OCI-LY3 (cell line): Measurements from ENCODE around the gene IL6.

Experiments
- CTCF ChIP-seq: fragments of 200-600, 300-600 bp; sonication (generic); IDR thresholded peaks from 2 replicates; pipeline ENCODE4 v1.5.1; 2014; ENCODE audit warnings: antibody characterized with exemption, low read length, low read depth
- EZH2phosphoT487 ChIP-seq: fragments of 200-600 bp; shearing (Covaris generic); IDR thresholded peaks from 2 replicates; pipeline ENCODE4 v1.6.1; 2018; ENCODE audit warnings: antibody characterized with exemption, mixed run types, low read depth

- TF ChIP-seq CTCF: no peak
- no peak for TF ChIP-seq EZH2phosphoT487
These were observed 4.8 kb downstream of the IL6 start for GRCh38 chr7:22731766-22732165.
